Endothelial cell of umbilical vein (primary cell): ENCODE measurements around the gene NMT1. TPM values are rescaled to one million over a fixed set of nuclear protein-coding genes. Genes with fewer than 3 reads are reported as not detected.

Source experiments
- BruUV-seq: library from RNA; stranded (reverse); fragments of 400-500 nt; replicated peaks from 2 replicates; lab custom pipeline; 2021; lab: Mats Ljungman, UMichigan
- CTCF ChIA-PET: fragments of 300-600, 350-600 bp; sonication (Branson Sonifier 250); formaldehyde crosslinking; loops from one replicate; lab custom pipeline; 2021; ENCODE audit warnings: antibody characterized with exemption, inconsistent platforms; lab: Charles Lee
- POLR2A ChIA-PET: fragments of 300-600, 350-600 bp; sonication (Branson Sonifier 250); formaldehyde crosslinking; loops from one replicate; lab custom pipeline; 2021; ENCODE audit warnings: antibody characterized with exemption, inconsistent platforms; lab: Charles Lee
- DNase-seq: peaks from one replicate; pipeline ENCODE4 v3.0.0-alpha.2; 2011; ENCODE audit warnings: low read depth, low spot score
- FAIRE-seq: peaks from 2 replicates; lab custom pipeline; 2011; peaks lifted over from hg19 to GRCh38; lab: Jason Lieb, UNC
- H2AFZ ChIP-seq: 2 replicates; pipeline ENCODE4 v1.6.0; 2012; ENCODE audit warnings: low read depth, low read length, control low read depth, inconsistent platforms
- H3K27ac ChIP-seq: 2 replicates; pipeline ENCODE4 v1.5.1; 2011; ENCODE audit warnings: low read depth, mild to moderate bottlenecking, control low read depth, low read length, moderate library complexity; ENCODE audit not compliant: insufficient read depth
- H3K27me3 ChIP-seq, 2 experiments: 2 replicates each; pipeline versions ENCODE4 v1.6.0 to v1.6.1; 2011; ENCODE audit warnings: low read length in 2 of 2, mixed read lengths in 1 of 2; ENCODE audit not compliant: control insufficient read depth in 2 of 2, insufficient read depth in 2 of 2
- H3K36me3 ChIP-seq, 2 experiments: 2 replicates in 1 of 2; 3 replicates in 1 of 2; pipeline ENCODE4 v1.5.1; 2011; ENCODE audit warnings: low read length in 2 of 2, mild to moderate bottlenecking in 1 of 2, moderate library complexity in 1 of 2; ENCODE audit not compliant: control insufficient read depth in 2 of 2, insufficient read depth in 2 of 2; ENCODE audit errors: extremely low read depth in 1 of 2
- H3K4me1 ChIP-seq: 3 replicates; pipeline ENCODE4 v1.5.1; 2011; ENCODE audit warnings: mild to moderate bottlenecking, low read length; ENCODE audit not compliant: control insufficient read depth, insufficient read depth; ENCODE audit errors: extremely low read depth
- H3K4me2 ChIP-seq: 2 replicates; pipeline ENCODE4 v1.6.1; 2011; ENCODE audit warnings: low read length, control low read depth, mixed read lengths; ENCODE audit not compliant: insufficient read depth
- H3K4me3 ChIP-seq, 3 experiments: fragments of 200-600 bp in 1 of 3; sonication (generic), shearing (Covaris generic) in 1 of 3; replicated peaks in 1 of 3; 2 replicates each; pipeline ENCODE4 v1.5.1; 2011 to 2016; ENCODE audit warnings: control low read depth in 3 of 3, low read length in 3 of 3, mild to moderate bottlenecking in 2 of 3, inconsistent platforms in 1 of 3, low read depth in 1 of 3, moderate library complexity in 1 of 3; ENCODE audit not compliant: insufficient read depth in 1 of 3
- H3K79me2 ChIP-seq: 2 replicates; pipeline ENCODE4 v1.6.0; 2012; ENCODE audit warnings: low read length, inconsistent platforms; ENCODE audit not compliant: control insufficient read depth, insufficient read depth
- H3K9ac ChIP-seq: replicated peaks from 2 replicates; pipeline ENCODE3; 2011; ENCODE audit warnings: low read length, control low read depth; ENCODE audit not compliant: insufficient read depth; ENCODE audit errors: extremely low read depth
- H3K9me1 ChIP-seq: replicated peaks from 3 replicates; pipeline ENCODE4 v1.6.0; 2011; ENCODE audit warnings: mild to moderate bottlenecking, low read length; ENCODE audit not compliant: control insufficient read depth, insufficient read depth; ENCODE audit errors: extremely low read depth
- H3K9me3 ChIP-seq: replicated peaks from 2 replicates; pipeline ENCODE4 v1.5.1; 2012; ENCODE audit warnings: low read length, inconsistent platforms; ENCODE audit not compliant: control insufficient read depth, insufficient read depth
- H4K20me1 ChIP-seq: replicated peaks from 2 replicates; pipeline ENCODE3; 2011; ENCODE audit warnings: mild to moderate bottlenecking, low read length; ENCODE audit not compliant: control insufficient read depth, insufficient read depth; ENCODE audit errors: extremely low read depth
- EZH2 ChIP-seq: IDR thresholded peaks from 2 replicates; pipeline ENCODE4 v1.6.1; 2012; ENCODE audit warnings: borderline replicate concordance, low read depth, mild to moderate bottlenecking, moderate library complexity, low read length, inconsistent platforms; ENCODE audit not compliant: severe bottlenecking
- FOS ChIP-seq: IDR thresholded peaks from 2 replicates; pipeline ENCODE4 v1.6.1; 2011; ENCODE audit warnings: mild to moderate bottlenecking, low read length, moderate library complexity, borderline replicate concordance; ENCODE audit not compliant: insufficient read depth
- GATA2 ChIP-seq: IDR thresholded peaks from 2 replicates; pipeline ENCODE4 v1.7.0; 2011; ENCODE audit warnings: low read depth, mild to moderate bottlenecking, moderate library complexity, mixed read lengths, low read length; ENCODE audit not compliant: insufficient read length, insufficient read depth
- JUN ChIP-seq: IDR thresholded peaks from 2 replicates; pipeline ENCODE4 v1.6.1; 2011; ENCODE audit warnings: borderline replicate concordance, low read depth; ENCODE audit not compliant: insufficient read length, insufficient read depth
- MYC ChIP-seq: IDR thresholded peaks from one replicate; pipeline ENCODE4 v1.6.1; 2011; ENCODE audit warnings: mild to moderate bottlenecking, low read depth, low read length
- POLR2A ChIP-seq: IDR thresholded peaks from 2 replicates; pipeline ENCODE4 v1.6.1; 2012; ENCODE audit warnings: low read depth, mild to moderate bottlenecking, control low read depth, low read length
- POLR2AphosphoS5 ChIP-seq: IDR thresholded peaks from 2 replicates; pipeline ENCODE4 v1.6.1; 2012; ENCODE audit warnings: low read depth, mild to moderate bottlenecking, control low read depth, low read length, moderate library complexity; ENCODE audit not compliant: insufficient read depth
- dilution Hi-C: fragments of 300-500 bp; cut with MboI; formaldehyde crosslinking; loops from one replicate; pipeline ENCODE4 v1.15.0; 2019; ENCODE audit warnings: low sequenced_read_pairs; ENCODE audit not compliant: extremely low pct_ligation_motif_present
- intact Hi-C: fragments of 100-400 bp; cut with micrococcal nuclease; formaldehyde crosslinking; loops from one replicate; pipeline ENCODE4 v1.10.0; 2022
- polyA plus RNA-seq, 4 experiments: library from polyadenylated mRNA; depleted of rRNA in 3 of 4; stranded (reverse) in 3 of 4; unstranded in 1 of 4; fragments of >200 nt; gene quantifications; 2 replicates each; pipeline versions ENCODE4 v1.2.1 to v1.2.3, GENCODE V29; 2011 to 2012; ENCODE audit warnings: missing spikeins in 1 of 4
- total RNA-seq: library from RNA; stranded (reverse); gene quantifications from 2 replicates; pipeline ENCODE4 v1.2.3, GENCODE V29; 2021
- TF ChIP-seq, protein P1 (sequence below), 2 donors: IDR thresholded peaks; 1 replicate in 1 of 2; 2 replicates in 1 of 2; pipeline ENCODE4 v1.5.1; 2011; ENCODE audit warnings: low read length in 2 of 2, mild to moderate bottlenecking in 2 of 2, moderate library complexity in 2 of 2, control low read depth in 1 of 2, inconsistent platforms in 1 of 2, low read depth in 1 of 2; ENCODE audit not compliant: insufficient read depth in 1 of 2; ENCODE audit errors: extremely low read depth in 1 of 2
- TF ChIP-seq, protein P2 (sequence below): IDR thresholded peaks from 2 replicates; pipeline ENCODE4 v1.6.1; 2011; ENCODE audit not compliant: insufficient read depth, insufficient read length

The NMT1 gene
- total and polyA plus RNA-seq, 2 donors (not counting 3 experiments of a cell fraction or from before 2014, with no cell fraction given) = 37.6 to 135 TPM

- Histone ChIP-seq H4K20me1 (no peaks in the 10 kb centered on the region), H3K4me3 (no peak overlapping the region), H3K9me3 (no peaks in the 10 kb centered on the region), H3K27me3 (no peaks in the 10 kb centered on the region), H3K9ac (no peak overlapping the region), H3K4me2 (no peak overlapping the region), H3K4me1 (no peaks in the 10 kb centered on the region), H2AFZ (no peak overlapping the region), H3K36me3 (peaks cover 31 to 71% of the 10 kb centered on the region in 2 experiments), H3K79me2 (no peaks in the 10 kb centered on the region), H3K9me1 (no peaks in the 10 kb centered on the region), H3K27ac (no peak overlapping the region)
- dilution Hi-C loops (no loop called here), intact Hi-C loops (no loop called here)
- ChIA-PET CTCF (no interaction called here), POLR2A (no interaction called here)
- no peak for FAIRE-seq
- no peak for DNase-seq
- TF ChIP-seq EZH2 (no peak), GATA2 (no peak), MYC (no peak), JUN (no peak), POLR2AphosphoS5 (no peak), FOS (no peak), POLR2A (no peak)
- TF ChIP-seq, protein P1, sequence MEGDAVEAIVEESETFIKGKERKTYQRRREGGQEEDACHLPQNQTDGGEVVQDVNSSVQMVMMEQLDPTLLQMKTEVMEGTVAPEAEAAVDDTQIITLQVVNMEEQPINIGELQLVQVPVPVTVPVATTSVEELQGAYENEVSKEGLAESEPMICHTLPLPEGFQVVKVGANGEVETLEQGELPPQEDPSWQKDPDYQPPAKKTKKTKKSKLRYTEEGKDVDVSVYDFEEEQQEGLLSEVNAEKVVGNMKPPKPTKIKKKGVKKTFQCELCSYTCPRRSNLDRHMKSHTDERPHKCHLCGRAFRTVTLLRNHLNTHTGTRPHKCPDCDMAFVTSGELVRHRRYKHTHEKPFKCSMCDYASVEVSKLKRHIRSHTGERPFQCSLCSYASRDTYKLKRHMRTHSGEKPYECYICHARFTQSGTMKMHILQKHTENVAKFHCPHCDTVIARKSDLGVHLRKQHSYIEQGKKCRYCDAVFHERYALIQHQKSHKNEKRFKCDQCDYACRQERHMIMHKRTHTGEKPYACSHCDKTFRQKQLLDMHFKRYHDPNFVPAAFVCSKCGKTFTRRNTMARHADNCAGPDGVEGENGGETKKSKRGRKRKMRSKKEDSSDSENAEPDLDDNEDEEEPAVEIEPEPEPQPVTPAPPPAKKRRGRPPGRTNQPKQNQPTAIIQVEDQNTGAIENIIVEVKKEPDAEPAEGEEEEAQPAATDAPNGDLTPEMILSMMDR (IDR thresholded peaks at IDR 0.05; ENCODE audit: extremely low read depth in 1 of 2, insufficient read depth in 1 of 2, low read depth in 1 of 2, low read length in 2 of 2) = no peak
- TF ChIP-seq, protein P2, sequence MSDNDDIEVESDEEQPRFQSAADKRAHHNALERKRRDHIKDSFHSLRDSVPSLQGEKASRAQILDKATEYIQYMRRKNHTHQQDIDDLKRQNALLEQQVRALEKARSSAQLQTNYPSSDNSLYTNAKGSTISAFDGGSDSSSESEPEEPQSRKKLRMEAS = no peak
- no TSS peak for BruUV-seq
Measured at GRCh38 chr17:45101546-45101882, 40.4 kb downstream of the NMT1 start.
